Measurements from ENCODE around the gene KLHDC8B. TPM values are rescaled to one million over a fixed set of nuclear protein-coding genes. Genes with fewer than 3 reads are reported as not detected.

KLHDC8B gene
- total RNA-seq, 1 donor, result 16.6 TPM

GRCh38 chr3:49122886-49123545 is 48.4 kb upstream of the KLHDC8B start:
- no peak overlapping the region for H3K4me2 ChIP-seq (ENCODE audit: insufficient read depth, low read length)
- peaks cover 74% of the 10 kb centered on the region for H3K36me3 ChIP-seq (ENCODE audit: insufficient read depth, low read length)
- H4K20me1 ChIP-seq (ENCODE audit: insufficient read depth, low read length), result peaks cover 16% of the 10 kb centered on the region
- TF ChIP-seq, protein P1, sequence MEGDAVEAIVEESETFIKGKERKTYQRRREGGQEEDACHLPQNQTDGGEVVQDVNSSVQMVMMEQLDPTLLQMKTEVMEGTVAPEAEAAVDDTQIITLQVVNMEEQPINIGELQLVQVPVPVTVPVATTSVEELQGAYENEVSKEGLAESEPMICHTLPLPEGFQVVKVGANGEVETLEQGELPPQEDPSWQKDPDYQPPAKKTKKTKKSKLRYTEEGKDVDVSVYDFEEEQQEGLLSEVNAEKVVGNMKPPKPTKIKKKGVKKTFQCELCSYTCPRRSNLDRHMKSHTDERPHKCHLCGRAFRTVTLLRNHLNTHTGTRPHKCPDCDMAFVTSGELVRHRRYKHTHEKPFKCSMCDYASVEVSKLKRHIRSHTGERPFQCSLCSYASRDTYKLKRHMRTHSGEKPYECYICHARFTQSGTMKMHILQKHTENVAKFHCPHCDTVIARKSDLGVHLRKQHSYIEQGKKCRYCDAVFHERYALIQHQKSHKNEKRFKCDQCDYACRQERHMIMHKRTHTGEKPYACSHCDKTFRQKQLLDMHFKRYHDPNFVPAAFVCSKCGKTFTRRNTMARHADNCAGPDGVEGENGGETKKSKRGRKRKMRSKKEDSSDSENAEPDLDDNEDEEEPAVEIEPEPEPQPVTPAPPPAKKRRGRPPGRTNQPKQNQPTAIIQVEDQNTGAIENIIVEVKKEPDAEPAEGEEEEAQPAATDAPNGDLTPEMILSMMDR (IDR thresholded peaks at IDR 0.05; ENCODE audit: extremely low read depth, low read depth, low read length), result no peak
- no peaks in the 10 kb centered on the region for H3K9me3 ChIP-seq (ENCODE audit: low read depth, low read length)
- peak; percentile 52 for DNase-seq (ENCODE audit: insufficient read length, low spot score, missing footprints)
- no peak overlapping the region for H2AFZ ChIP-seq (ENCODE audit: low read length)
- no peak overlapping the region for H3K27ac ChIP-seq (ENCODE audit: low read depth, low read length)
- no peak overlapping the region for H3K4me3 ChIP-seq (ENCODE audit: insufficient read depth, low read length)
- peaks cover 12% of the 10 kb centered on the region for H3K4me1 ChIP-seq (ENCODE audit: insufficient read depth, low read length)
- no peaks in the 10 kb centered on the region for H3K27me3 ChIP-seq (ENCODE audit: insufficient read depth, low read length)
- H3K79me2 ChIP-seq (ENCODE audit: insufficient read depth, low read length), result peaks cover 18% of the 10 kb centered on the region

DNA sequence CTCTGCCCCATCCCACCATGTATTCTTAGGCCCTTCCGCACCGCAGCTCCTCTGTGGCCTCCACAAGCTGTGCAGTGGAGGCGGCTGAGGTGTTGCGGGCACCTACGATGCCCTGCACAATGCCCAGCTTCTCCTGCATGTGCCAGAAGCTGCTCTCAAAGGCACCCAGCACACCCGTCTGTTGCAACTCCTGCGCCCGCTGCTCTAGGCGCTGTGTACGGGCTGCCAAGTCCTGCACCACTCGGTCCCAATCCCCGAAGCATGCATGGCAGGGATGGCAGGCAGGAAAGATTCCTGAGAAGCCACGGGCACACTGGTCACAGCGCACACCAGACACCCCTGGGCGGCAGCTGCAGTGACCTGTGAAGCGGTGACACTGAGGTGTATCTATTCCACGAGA is 47.7 kb upstream of the KLHDC8B start:
- Histone ChIP-seq H3K27me3 (ENCODE audit: insufficient read depth, low read length) (no peaks in the 10 kb centered on the region), H3K27ac (ENCODE audit: low read depth, low read length) (no peak overlapping the region), H3K36me3 (ENCODE audit: insufficient read depth, low read length) (peaks cover 75% of the 10 kb centered on the region), H3K4me1 (ENCODE audit: insufficient read depth, low read length) (peaks cover 12% of the 10 kb centered on the region), H3K4me3 (ENCODE audit: insufficient read depth, low read length) (no peak overlapping the region), H3K4me2 (ENCODE audit: insufficient read depth, low read length) (no peak overlapping the region), H2AFZ (ENCODE audit: low read length) (no peak overlapping the region), H3K9me3 (ENCODE audit: low read depth, low read length) (no peaks in the 10 kb centered on the region), H4K20me1 (ENCODE audit: insufficient read depth, low read length) (peaks cover 16% of the 10 kb centered on the region), H3K79me2 (ENCODE audit: insufficient read depth, low read length) (peaks cover 20% of the 10 kb centered on the region)
- DNase-seq (ENCODE audit: insufficient read length, low spot score, missing footprints), result peak; percentile 67
- TF ChIP-seq, protein P1 (IDR thresholded peaks at IDR 0.05; ENCODE audit: extremely low read depth, low read depth, low read length), result no peak

DNA sequence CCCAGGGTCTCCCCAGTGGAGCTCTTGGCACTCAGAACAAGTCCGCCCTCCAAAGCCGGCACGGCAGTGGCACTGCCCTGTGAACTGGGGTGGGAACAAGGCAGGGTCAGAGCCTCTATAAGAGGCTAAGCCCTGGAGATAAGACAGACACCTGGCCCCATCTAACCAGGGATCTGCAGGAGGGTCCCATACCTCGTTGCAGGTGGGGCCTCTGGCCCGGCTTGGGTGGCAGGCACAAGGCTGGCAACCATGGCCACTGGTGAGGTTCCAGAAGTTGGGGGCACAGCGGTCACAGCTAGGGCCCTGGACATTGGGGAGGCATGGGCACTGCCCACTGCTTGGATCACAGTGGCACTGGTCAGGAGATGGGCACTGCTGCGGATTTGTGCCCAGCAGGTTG is 47.2 kb upstream of the KLHDC8B start:
- Histone ChIP-seq H3K27me3 (ENCODE audit: insufficient read depth, low read length) (no peaks in the 10 kb centered on the region), H3K4me1 (ENCODE audit: insufficient read depth, low read length) (peaks cover 9% of the 10 kb centered on the region), H3K4me2 (ENCODE audit: insufficient read depth, low read length) (no peak overlapping the region), H3K27ac (ENCODE audit: low read depth, low read length) (no peak overlapping the region), H2AFZ (ENCODE audit: low read length) (no peak overlapping the region), H3K36me3 (ENCODE audit: insufficient read depth, low read length) (peaks cover 77% of the 10 kb centered on the region), H3K79me2 (ENCODE audit: insufficient read depth, low read length) (peaks cover 20% of the 10 kb centered on the region), H3K4me3 (ENCODE audit: insufficient read depth, low read length) (no peak overlapping the region), H3K9me3 (ENCODE audit: low read depth, low read length) (no peaks in the 10 kb centered on the region), H4K20me1 (ENCODE audit: insufficient read depth, low read length) (peaks cover 11% of the 10 kb centered on the region)
- DNase-seq (ENCODE audit: insufficient read length, low spot score, missing footprints), result peak; percentile 80
- TF ChIP-seq, protein P1 (IDR thresholded peaks at IDR 0.05; ENCODE audit: extremely low read depth, low read depth, low read length), result no peak

GRCh38 chr3:49124991-49125670 is 46.3 kb upstream of the KLHDC8B start:
- DNase-seq (ENCODE audit: insufficient read length, low spot score, missing footprints), result peak; percentile 89
- H3K4me2 ChIP-seq (ENCODE audit: insufficient read depth, low read length), result no peak overlapping the region
- peaks cover 15% of the 10 kb centered on the region for H4K20me1 ChIP-seq (ENCODE audit: insufficient read depth, low read length)
- H3K4me1 ChIP-seq (ENCODE audit: insufficient read depth, low read length), result no peaks in the 10 kb centered on the region
- TF ChIP-seq, protein P1 (IDR thresholded peaks at IDR 0.05; ENCODE audit: extremely low read depth, low read depth, low read length), result no peak
- H3K4me3 ChIP-seq (ENCODE audit: insufficient read depth, low read length), result no peak overlapping the region
- peaks cover 86% of the 10 kb centered on the region for H3K36me3 ChIP-seq (ENCODE audit: insufficient read depth, low read length)
- H3K27ac ChIP-seq (ENCODE audit: low read depth, low read length), result no peak overlapping the region
- H2AFZ ChIP-seq (ENCODE audit: low read length), result no peak overlapping the region
- H3K27me3 ChIP-seq (ENCODE audit: insufficient read depth, low read length), result no peaks in the 10 kb centered on the region
- H3K9me3 ChIP-seq (ENCODE audit: low read depth, low read length), result no peaks in the 10 kb centered on the region
- H3K79me2 ChIP-seq (ENCODE audit: insufficient read depth, low read length), result peaks cover 20% of the 10 kb centered on the region
